ENCODE data around the gene CYP4F8.

Gene CYP4F8

GRCh38 chr19:15639596-15639995, 24.6 kb downstream of the CYP4F8 start (continued):
- TF ChIP-seq BACH2 (CRISPR knock-in tag; IDR thresholded peaks at IDR 0.05; ENCODE audit: borderline replicate concordance): no peak
- TF ChIP-seq PATZ1 (CRISPR knock-in tag; IDR thresholded peaks at IDR 0.05; ENCODE audit: borderline replicate concordance): no peak

- TF ChIP-seq GLIS3 (CRISPR knock-in tag; IDR thresholded peaks at IDR 0.05) (no peak), CSRNP3 (CRISPR knock-in tag; IDR thresholded peaks at IDR 0.05) (no peak), ZC3H10 (CRISPR knock-in tag; IDR thresholded peaks at IDR 0.05) (no peak), TSHZ2 (CRISPR knock-in tag; IDR thresholded peaks at IDR 0.05) (no peak), ZFP3 (CRISPR knock-in tag; IDR thresholded peaks at IDR 0.05) (no peak), OSR1 (CRISPR knock-in tag; IDR thresholded peaks at IDR 0.05) (no peak), PATZ1 (CRISPR knock-in tag; IDR thresholded peaks at IDR 0.05; ENCODE audit: borderline replicate concordance) (no peak), TCF4 (CRISPR knock-in tag; IDR thresholded peaks at IDR 0.05; ENCODE audit: borderline replicate concordance) (no peak), ZNF565 (CRISPR knock-in tag; conservative IDR thresholded peaks at IDR 0.05; ENCODE audit: low read depth) (no peak), POU6F1 (CRISPR knock-in tag; IDR thresholded peaks at IDR 0.05; ENCODE audit: borderline replicate concordance, low read depth) (no peak), ARNTL (CRISPR knock-in tag; IDR thresholded peaks at IDR 0.05; ENCODE audit: borderline replicate concordance, low read depth) (no peak), BACH2 (CRISPR knock-in tag; IDR thresholded peaks at IDR 0.05; ENCODE audit: borderline replicate concordance) (no peak)
- ATAC-seq: peak; percentile 42
Measured at GRCh38 chr19:15640294-15640903, 25.4 kb downstream of the CYP4F8 start, which contains the start of gene CYP4F3. Gene CYP4F3 (plus strand): TSS chr19:15640897. CDS start chr19:15641416, 519 bp downstream.

GRCh38 chr19:15640904-15641597, 26.0 kb downstream of the CYP4F8 start:
- ATAC-seq: no peak
- no peak for TF ChIP-seq ZNF565 (CRISPR knock-in tag; conservative IDR thresholded peaks at IDR 0.05; ENCODE audit: low read depth)
- TF ChIP-seq GLIS3 (CRISPR knock-in tag; IDR thresholded peaks at IDR 0.05): no peak
- no peak for TF ChIP-seq RARB (CRISPR knock-in tag; IDR thresholded peaks at IDR 0.05)
- TF ChIP-seq TSHZ2 (CRISPR knock-in tag; IDR thresholded peaks at IDR 0.05): no peak
- no peak for TF ChIP-seq TCF4 (CRISPR knock-in tag; IDR thresholded peaks at IDR 0.05; ENCODE audit: borderline replicate concordance)
- TF ChIP-seq ZFP30 (CRISPR knock-in tag; IDR thresholded peaks at IDR 0.05): no peak
- no peak for TF ChIP-seq ARNTL (CRISPR knock-in tag; IDR thresholded peaks at IDR 0.05; ENCODE audit: borderline replicate concordance, low read depth)
- no peak for TF ChIP-seq ESRRG (CRISPR knock-in tag; IDR thresholded peaks at IDR 0.05)
- no peak for TF ChIP-seq ZFP3 (CRISPR knock-in tag; IDR thresholded peaks at IDR 0.05)

Data from SK-N-SH treated with all-trans-retinoic acid at 6 μM for 48 hours (cell line).